GM21367 (cell line): Measurements from ENCODE around the gene HSPA12B.

Experiments
- ATAC-seq: cut with Tn5 transposase; IDR thresholded peaks from one replicate; pipeline ENCODE4 v1.9.1; 2021; ENCODE audit not compliant: unreplicated experiment

Gene HSPA12B, protein sequence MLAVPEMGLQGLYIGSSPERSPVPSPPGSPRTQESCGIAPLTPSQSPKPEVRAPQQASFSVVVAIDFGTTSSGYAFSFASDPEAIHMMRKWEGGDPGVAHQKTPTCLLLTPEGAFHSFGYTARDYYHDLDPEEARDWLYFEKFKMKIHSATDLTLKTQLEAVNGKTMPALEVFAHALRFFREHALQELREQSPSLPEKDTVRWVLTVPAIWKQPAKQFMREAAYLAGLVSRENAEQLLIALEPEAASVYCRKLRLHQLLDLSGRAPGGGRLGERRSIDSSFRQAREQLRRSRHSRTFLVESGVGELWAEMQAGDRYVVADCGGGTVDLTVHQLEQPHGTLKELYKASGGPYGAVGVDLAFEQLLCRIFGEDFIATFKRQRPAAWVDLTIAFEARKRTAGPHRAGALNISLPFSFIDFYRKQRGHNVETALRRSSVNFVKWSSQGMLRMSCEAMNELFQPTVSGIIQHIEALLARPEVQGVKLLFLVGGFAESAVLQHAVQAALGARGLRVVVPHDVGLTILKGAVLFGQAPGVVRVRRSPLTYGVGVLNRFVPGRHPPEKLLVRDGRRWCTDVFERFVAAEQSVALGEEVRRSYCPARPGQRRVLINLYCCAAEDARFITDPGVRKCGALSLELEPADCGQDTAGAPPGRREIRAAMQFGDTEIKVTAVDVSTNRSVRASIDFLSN

DNA sequence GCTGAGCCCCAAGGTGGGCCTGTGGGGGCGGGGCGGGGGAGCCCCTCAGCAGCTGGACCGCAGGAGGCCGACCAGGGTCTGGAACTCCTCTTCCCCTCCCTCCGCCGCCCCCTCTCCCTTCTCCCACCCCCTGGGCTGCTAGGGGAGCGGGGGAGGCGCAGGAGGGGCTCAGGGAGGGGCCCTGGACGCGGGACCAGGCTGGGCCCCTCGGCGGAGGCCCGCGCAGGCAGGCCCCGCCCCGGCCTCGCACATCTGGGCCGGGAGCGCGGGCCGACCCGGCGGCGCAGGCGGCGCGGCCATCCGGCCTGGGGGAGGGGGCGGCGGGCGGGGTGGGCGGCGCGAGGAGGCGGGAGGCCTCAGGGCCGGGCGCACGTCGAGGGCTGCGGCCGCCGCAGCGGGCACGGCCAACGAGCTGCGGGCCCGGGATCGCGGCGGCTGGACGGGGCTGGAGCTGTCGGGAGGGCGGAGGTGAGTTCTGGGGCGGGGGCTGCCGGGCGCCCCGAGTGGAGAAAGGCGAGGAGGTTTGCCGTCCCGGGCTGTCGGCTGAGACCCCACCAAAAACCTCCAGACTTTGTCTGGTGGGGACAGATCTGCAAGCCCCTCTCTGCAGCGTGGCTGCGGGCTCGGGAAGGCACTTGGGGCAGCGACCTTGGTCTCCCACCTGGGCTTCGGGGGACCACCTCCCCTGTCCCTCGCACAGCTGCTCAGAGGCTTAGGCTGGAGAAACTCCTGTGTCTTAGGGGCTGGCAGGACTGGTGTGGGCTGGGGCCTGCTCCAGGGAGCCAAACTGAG, at the start of gene HSPA12B:
TSS of gene HSPA12B (plus strand) at position 359 of the 792 bp plus-strand sequence. CDS start 5,990 bp downstream, outside the sequence.
- no peak for ATAC-seq

GRCh38 chr20:3685341-3685740, 47.1 kb upstream of the HSPA12B start:
- ATAC-seq = no peak

DNA sequence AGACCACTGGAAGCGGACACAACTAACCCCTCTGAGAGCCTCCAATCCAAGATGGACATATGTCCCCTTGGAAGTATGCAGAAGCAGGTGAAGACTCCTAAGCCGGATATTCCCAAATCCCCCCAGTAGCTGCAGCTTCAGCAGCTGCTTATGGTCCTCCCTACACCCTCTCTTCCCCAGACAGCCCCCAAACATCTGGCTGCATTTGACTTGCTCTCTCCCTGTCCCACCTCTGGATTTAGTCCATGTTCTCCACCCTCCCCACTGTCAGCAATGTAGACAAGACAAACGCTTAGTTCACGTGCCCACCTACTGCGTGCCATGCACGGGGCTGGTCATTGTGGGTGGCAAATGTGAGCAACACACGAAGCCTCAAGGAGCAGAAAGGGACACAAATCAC, 46.1 kb upstream of the HSPA12B start:
- no peak for ATAC-seq

DNA sequence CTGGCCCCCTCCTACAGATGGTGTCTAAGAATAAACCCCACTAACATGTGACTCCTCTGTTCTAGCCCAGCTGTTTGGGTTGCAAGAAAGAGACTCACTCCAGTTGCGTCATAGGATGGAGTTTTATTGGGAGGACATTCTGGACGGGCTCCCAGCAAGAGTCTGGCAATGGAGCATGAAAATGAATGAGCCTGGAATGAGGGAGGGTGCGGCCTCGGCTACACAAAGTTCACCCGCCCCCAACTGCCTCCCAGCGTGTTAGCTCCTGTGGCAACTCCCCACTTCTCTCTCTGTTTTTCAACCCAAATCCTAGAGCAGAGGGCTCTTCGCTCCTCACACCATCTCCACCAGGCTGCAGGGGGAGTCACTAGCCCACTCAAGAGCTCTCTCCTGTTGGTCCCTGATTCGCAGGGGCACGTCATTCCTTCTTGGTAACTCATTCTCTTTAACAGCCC, 45.6 kb upstream of the HSPA12B start:
- ATAC-seq = no peak

DNA sequence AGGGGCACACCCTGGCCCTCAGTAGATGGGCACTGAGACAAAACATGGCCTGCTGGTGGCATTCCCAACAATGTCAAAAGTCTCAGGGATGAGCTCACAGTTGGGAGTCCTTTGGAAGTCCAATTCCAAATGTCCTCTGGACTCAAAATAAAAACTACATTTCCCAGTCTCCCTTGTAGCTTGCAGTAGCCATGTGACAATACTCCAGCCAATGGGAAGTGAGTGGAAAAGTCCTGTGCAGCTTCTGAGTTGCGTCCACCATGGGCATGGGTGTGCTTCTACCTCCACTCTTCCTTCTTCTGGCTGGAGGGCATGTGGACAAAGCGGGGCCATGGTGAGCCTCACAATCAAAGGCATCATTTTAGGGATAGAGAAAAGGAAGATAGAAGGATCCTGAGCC, 44.8 kb upstream of the HSPA12B start:
- no peak for ATAC-seq

DNA sequence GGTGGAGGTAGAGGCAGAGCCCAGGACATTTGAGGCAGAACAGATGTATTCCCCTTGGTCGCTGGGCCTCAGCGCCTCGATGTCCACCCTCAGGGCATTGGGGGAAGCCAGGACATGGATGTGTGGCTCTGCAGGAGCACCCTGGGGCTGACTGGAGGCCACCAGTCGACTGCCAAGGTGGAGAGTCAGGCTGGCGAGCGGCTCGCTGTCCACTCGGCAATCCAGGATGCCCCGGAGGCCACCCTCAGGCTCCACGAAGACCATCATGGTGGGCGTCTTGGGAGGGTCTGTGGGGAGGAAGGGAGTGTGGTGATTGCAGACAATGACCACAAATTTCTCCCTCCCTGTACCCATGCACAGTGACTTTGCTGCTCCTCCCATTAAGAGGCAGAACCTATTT, 42.5 kb upstream of the HSPA12B start:
- no peak for ATAC-seq

GRCh38 chr20:3690413-3690812, 42.1 kb upstream of the HSPA12B start:
- no peak for ATAC-seq

DNA sequence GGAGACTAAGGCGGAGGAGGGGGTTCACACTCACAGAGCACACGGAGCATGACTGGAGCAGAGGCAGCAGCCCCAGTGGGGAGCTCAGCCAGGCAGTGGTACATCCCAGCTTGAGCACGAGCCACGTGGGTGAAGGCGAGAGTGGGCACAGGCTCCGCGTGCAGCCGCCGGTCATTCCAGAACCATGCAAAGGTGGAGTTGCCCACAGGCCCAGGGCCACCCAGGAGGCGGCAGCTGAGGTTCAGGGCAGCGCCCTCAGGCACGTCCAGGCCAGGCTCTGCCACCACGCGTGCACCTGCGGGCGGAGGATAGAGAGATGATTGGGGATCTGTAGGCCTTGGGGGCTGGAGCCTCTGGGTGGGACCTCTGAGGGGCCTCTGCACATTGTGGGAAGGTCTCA, 41.2 kb upstream of the HSPA12B start:
- ATAC-seq = no peak

DNA sequence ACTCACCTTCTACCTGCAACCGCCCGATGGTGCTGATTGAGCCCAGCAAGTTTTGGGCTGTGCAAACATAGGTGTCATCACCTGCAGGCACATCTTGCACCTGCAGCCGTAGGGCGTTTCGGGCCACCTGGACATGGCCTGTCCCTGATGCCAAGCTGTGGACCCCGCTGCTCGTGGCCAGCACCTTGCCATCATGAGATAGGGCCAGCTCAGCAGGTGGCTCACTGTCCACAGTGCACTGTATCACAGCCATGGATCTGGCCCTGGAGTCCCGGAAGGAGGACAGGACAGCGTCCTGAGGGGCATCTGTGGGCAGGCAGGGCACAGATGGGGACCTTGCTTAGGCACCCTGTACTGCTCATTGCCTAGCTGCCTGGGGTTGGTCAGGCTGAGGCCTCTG, 40.6 kb upstream of the HSPA12B start:
- ATAC-seq = no peak

- no peak for ATAC-seq
Observed at GRCh38 chr20:3692706-3693294, 39.7 kb upstream of the HSPA12B start.

DNA sequence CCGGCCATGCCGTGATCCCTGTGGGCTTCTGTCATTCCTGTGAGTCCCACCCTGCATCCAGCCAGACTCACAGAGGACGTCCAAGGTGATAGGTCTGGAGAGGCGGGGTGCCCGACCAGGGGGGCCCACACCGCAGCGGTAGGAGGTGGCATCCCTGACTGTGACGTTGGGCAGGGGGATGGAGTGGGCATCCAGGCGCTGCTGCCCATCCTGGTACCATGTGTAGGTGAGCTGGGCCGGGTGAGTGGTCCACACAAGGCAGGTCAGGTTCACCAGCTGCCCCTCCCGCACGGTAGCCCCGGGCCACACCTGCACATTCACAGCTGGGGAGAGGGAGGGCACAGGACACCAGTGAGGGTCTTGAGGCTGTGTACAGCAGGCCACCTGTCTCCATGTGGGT, 39.1 kb upstream of the HSPA12B start:
- ATAC-seq = no peak

- ATAC-seq = no peak
Observed at GRCh38 chr20:3694864-3695263, 37.6 kb upstream of the HSPA12B start.

DNA sequence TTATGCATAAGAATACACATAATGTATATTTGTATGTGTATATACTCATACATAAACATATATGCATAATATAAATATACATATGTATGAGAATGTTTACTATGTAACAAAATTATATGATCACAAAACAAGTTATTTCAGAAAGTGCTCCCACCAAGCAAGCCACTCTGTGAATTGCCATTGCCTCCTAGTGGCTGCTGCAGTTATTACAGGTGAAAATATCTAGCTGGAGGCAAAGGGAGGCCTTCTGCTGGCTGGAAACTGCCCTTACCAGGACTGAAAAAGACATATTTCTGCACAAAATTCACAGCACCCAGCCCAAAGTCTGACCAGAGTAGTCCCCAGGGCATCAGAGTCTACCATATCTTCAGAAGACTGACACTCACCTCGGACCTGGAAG, 36.3 kb upstream of the HSPA12B start:
- no peak for ATAC-seq

DNA sequence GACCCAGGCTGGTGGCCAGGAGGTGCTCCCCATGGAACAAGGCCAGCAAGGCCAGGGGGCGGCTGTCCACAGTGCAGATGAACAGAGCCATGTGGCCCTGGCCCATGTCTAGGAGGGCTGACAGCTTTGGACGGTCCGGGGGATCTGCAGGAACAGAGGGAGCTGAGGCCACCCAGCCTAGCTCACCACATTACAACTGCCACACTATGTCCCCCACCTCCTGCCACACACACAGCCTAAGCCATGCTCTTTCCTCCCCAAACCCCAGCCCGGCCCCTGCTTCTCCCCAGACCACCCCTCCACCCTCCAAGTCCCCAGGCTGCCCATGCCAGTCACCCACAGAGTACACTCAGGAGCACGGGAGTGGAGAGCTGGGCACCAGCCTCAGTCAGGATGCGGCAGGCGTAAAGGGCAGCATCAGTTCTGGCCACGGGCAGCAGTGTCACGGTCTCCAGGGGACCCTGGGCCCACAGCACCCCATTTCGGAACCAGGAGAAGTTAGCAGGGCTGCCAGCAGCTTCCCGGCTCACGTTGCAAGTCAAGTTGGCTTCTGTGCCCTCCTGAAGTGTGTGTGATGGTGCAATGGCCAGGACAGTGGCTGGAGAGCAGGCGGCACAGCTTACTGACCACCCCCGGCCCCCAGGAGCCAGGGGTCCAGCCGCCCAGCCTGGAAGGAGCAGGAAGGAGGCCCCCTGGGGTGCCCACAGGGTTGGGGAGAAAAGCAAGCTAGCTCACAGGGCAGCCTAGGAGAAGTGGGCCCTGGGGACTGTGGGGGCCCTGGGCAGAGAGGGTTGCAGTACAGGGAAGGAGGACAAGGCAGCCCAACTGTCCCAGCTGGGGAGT, 35.5 kb upstream of the HSPA12B start:
- ATAC-seq = no peak

GRCh38 chr20:3697588-3698305, 34.7 kb upstream of the HSPA12B start:
- ATAC-seq = no peak

DNA sequence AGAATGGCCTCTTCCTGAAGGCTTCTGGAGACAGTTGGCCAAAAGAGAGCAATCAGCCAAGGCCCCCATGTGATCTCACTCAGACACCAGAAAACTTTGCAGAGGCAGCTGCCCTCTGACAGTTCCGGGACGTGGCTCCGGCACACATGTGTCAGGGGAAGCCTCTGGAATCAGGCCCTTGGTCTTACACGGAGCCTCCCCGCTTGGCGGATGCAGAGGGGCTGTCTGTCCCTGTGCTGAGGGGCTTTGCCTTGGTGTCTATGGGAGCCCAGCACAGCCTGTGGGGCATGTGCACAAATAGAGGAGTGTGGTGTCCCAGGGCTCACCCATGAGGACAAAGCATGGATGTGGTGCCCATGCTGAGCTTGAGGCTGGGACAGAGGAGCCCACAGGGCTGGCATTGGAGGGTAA, 33.9 kb upstream of the HSPA12B start:
- no peak for ATAC-seq

GRCh38 chr20:3699037-3699436, 33.4 kb upstream of the HSPA12B start:
- ATAC-seq = no peak

DNA sequence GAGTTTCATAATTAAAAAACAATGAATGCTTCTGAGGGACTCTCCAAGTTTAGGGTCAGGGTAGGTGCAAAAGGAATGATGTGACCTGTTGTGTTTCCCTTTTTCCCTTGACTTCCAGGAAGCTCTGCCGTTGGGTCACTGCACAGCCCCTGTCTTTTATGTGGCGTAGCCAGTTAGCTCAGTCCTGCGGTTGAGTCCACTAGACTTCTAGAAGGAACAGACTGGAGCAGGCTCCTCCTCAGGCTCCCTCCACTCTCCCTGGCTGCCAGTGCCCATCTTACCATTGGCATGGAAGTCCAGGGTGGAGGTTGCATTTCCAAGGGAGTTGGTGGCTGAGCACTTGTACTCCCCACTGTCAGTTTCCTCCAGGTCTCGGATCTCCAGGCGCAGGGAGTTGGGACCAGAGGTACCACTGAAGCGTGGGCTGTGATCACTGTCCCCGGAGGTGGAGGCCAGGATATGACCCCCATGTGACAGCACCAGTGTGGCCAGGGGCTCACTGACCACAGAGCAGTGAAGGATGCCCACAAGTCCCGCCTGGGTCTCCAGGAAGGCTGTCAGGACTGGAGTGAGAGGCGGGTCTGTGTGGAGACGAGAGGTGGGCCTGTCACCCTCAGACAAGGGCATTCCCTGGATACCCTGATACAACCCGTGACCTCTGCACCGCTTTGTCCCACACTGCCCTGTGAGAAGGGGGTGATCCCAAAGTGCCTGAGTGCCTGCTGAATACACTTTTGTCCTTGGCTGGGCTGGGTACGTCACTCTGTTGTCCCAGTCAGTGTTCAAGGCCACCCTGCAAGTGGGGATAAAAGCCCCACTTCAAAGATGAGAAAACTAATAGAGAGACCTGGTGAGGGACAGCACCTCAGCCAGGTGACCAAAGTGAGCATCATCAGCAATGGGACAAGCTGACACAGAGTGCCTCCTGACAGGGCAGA, 31.2 kb upstream of the HSPA12B start:
- ATAC-seq = no peak
